ENCODE results near the gene THPO. TPM values are rescaled to one million over a fixed set of nuclear protein-coding genes. Genes with fewer than 3 reads are reported as not detected.

The THPO gene
- total and polyA plus RNA-seq, 4 donors, result 0.17 to 0.31 (median 0.20) TPM

- no peak overlapping the region for H3K4me3 ChIP-seq
- H3K36me3 ChIP-seq (ENCODE audit: control insufficient read depth in 4 of 4, insufficient read depth in 4 of 4, low read length in 4 of 4), result no peaks in the 10 kb centered on the region
- ATAC-seq (ENCODE audit: insufficient read depth, low FRiP score), result no peak
- H3K4me1 ChIP-seq (ENCODE audit: control insufficient read depth in 5 of 5, insufficient read depth in 5 of 5, low read length in 5 of 5), result no peaks in the 10 kb centered on the region
- DNase-seq, result no peak
- WGBS, 2 donors, result 72 to 84% methylated on average over 8 of the region's 8 CpGs
- no peak for TF ChIP-seq CTCF (IDR thresholded peaks at IDR 0.05; ENCODE audit: control extremely low read depth, extremely low read depth)
- peaks cover 0 to 5% (median 0%) of the 10 kb centered on the region in 4 donors for H3K9me3 ChIP-seq (ENCODE audit: control insufficient read depth in 4 of 4, insufficient read depth in 3 of 4, low read length in 3 of 4)
- H3K9ac ChIP-seq (ENCODE audit: insufficient read depth in 1 of 2, low read length in 2 of 2), result no peak overlapping the region
- no peak overlapping the region for H3K27ac ChIP-seq (ENCODE audit: low read depth in 1 of 2, low read length in 1 of 2)
- peaks cover 0 to 3% (median 0%) of the 10 kb centered on the region in 3 donors for H3K27me3 ChIP-seq (ENCODE audit: control insufficient read depth in 3 of 3, insufficient read depth in 3 of 3, low read length in 2 of 3)
Measured at GRCh38 chr3:184388164-184388935, 10.3 kb upstream of the THPO start.

DNA sequence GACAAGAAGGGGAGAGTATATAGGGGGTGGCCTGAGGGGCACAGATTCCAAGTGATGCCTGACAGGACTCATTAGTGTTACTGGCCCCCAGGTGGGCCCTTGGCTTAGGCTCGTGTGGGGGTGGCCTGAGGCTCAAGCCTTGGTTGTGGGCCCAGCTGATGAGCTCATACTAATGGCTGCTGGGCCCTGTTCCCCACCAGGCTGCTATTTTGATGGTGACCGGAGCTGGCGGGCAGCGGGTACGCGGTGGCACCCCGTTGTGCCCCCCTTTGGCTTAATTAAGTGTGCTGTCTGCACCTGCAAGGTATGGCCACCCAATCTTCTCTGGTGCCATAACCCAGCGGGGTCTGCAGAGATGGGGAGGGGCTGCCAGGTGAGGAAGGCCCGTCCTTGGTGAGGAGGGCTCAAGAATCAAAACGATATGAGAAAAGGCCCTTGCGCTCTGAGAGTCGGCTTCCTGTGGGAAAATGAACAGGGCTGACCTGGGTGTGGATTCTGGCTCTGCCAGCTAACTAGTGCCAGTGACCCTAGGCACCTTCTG, 9.2 kb upstream of the THPO start:
- H3K27me3 ChIP-seq (ENCODE audit: control insufficient read depth in 3 of 3, insufficient read depth in 3 of 3, low read length in 2 of 3), result peaks cover 0 to 3% (median 0%) of the 10 kb centered on the region in 3 donors

GRCh38 chr3:184386047-184386806, 8.2 kb upstream of the THPO start:
- no peak for DNase-seq

More for the DNA sequence above, 9.2 kb upstream of the THPO start:
- H3K36me3 ChIP-seq (ENCODE audit: control insufficient read depth in 4 of 4, insufficient read depth in 4 of 4, low read length in 4 of 4), result no peaks in the 10 kb centered on the region
- no peaks in the 10 kb centered on the region for H3K4me1 ChIP-seq (ENCODE audit: control insufficient read depth in 5 of 5, insufficient read depth in 5 of 5, low read length in 5 of 5)
- DNase-seq (no peak), ATAC-seq (ENCODE audit: insufficient read depth, low FRiP score) (no peak)
- no peak overlapping the region for H3K4me3 ChIP-seq
- 92 to 93% methylated on average over 12 of the region's 12 CpGs for WGBS, 2 donors
- H3K9me3 ChIP-seq (ENCODE audit: control insufficient read depth in 4 of 4, insufficient read depth in 3 of 4, low read length in 3 of 4), result peaks cover 0 to 7% (median 0%) of the 10 kb centered on the region in 4 donors
- TF ChIP-seq CTCF (IDR thresholded peaks at IDR 0.05; ENCODE audit: control extremely low read depth, extremely low read depth), result no peak
- H3K27ac ChIP-seq (ENCODE audit: low read depth in 1 of 2, low read length in 1 of 2), result no peak overlapping the region
- H3K9ac ChIP-seq (ENCODE audit: insufficient read depth in 1 of 2, low read length in 2 of 2), result no peak overlapping the region

More at GRCh38 chr3:184386047-184386806, 8.2 kb upstream of the THPO start:
- 60 to 66% methylated on average over 33 to 37 of the region's 37 CpGs for WGBS, 2 donors
- TF ChIP-seq CTCF (IDR thresholded peaks at IDR 0.05; ENCODE audit: control extremely low read depth, extremely low read depth), result no peak
- H3K9me3 ChIP-seq (ENCODE audit: control insufficient read depth in 4 of 4, insufficient read depth in 3 of 4, low read length in 3 of 4), result peaks cover 0 to 8% (median 0%) of the 10 kb centered on the region in 4 donors
- H3K9ac ChIP-seq (ENCODE audit: insufficient read depth in 1 of 2, low read length in 2 of 2), result no peak overlapping the region
- peaks cover 0 to 8% (median 0%) of the 10 kb centered on the region in 5 donors for H3K4me1 ChIP-seq (ENCODE audit: control insufficient read depth in 5 of 5, insufficient read depth in 5 of 5, low read length in 5 of 5)
- no peaks in the 10 kb centered on the region for H3K36me3 ChIP-seq (ENCODE audit: control insufficient read depth in 4 of 4, insufficient read depth in 4 of 4, low read length in 4 of 4)
- H3K27me3 ChIP-seq (ENCODE audit: control insufficient read depth in 3 of 3, insufficient read depth in 3 of 3, low read length in 2 of 3), result peaks cover 2 to 9% (median 3%) of the 10 kb centered on the region in 3 donors
- ATAC-seq (ENCODE audit: insufficient read depth, low FRiP score), result no peak
- H3K4me3 ChIP-seq, result no peak overlapping the region
- H3K27ac ChIP-seq (ENCODE audit: low read depth in 1 of 2, low read length in 1 of 2), result no peak overlapping the region
